ENCODE data around the gene TBX4. TPM values are rescaled to one million over a fixed set of nuclear protein-coding genes. Genes with fewer than 3 reads are reported as not detected.

Gene TBX4
- total RNA-seq, 1 experiment from 2014 or later, result not detected

- H3F3A ChIP-seq (ENCODE audit: insufficient read depth, low read depth), result no peaks in the 10 kb centered on the region
- H2AFZ ChIP-seq, result no peak overlapping the region
- intact Hi-C loops (cut with micrococcal nuclease; ENCODE audit: unreplicated experiment), result no loop called here
- TF ChIP-seq CTCF (conservative IDR thresholded peaks at IDR 0.05) (no peak), EZH2 (IDR thresholded peaks at IDR 0.05; ENCODE audit: low read depth) (no peak)
- H3K36me3 ChIP-seq (ENCODE audit: low read depth), result no peaks in the 10 kb centered on the region
- ChIA-PET CTCF (no interaction called here), POLR2A (ENCODE audit: unreplicated experiment) (no interaction called here)
- no TSS peak for BruUV-seq (replicated peaks)
- H3K9me3 ChIP-seq (ENCODE audit: insufficient read depth, low read depth), result no peaks in the 10 kb centered on the region
- H3K4me1 ChIP-seq (replicated peaks; ENCODE audit: insufficient read depth), result no peaks in the 10 kb centered on the region
- DNase-seq, result no peak
- no peak overlapping the region for H3K27ac ChIP-seq
- no peaks in the 10 kb centered on the region for H3K27me3 ChIP-seq (ENCODE audit: insufficient read depth, low read depth)
- H3K79me2 ChIP-seq (ENCODE audit: low read depth), result no peaks in the 10 kb centered on the region
- no peaks in the 10 kb centered on the region for H4K20me1 ChIP-seq (ENCODE audit: insufficient read depth)
- no peak overlapping the region for H3K4me3 ChIP-seq
- H3K9me2 ChIP-seq (ENCODE audit: insufficient read depth), result no peaks in the 10 kb centered on the region
- H3K4me2 ChIP-seq, result no peak overlapping the region
Observed at GRCh38 chr17:61481421-61481820, 29.2 kb downstream of the TBX4 start.

GRCh38 chr17:61482467-61482866, 30.2 kb downstream of the TBX4 start:
- no peaks in the 10 kb centered on the region for H3F3A ChIP-seq (ENCODE audit: insufficient read depth, low read depth)
- no TSS peak for BruUV-seq (replicated peaks)
- ChIA-PET CTCF (no interaction called here), POLR2A (ENCODE audit: unreplicated experiment) (no interaction called here)
- H3K4me1 ChIP-seq (replicated peaks; ENCODE audit: insufficient read depth), result no peaks in the 10 kb centered on the region
- no peaks in the 10 kb centered on the region for H3K79me2 ChIP-seq (ENCODE audit: low read depth)
- no peaks in the 10 kb centered on the region for H4K20me1 ChIP-seq (ENCODE audit: insufficient read depth)
- H3K27me3 ChIP-seq (ENCODE audit: insufficient read depth, low read depth), result no peaks in the 10 kb centered on the region
- no peaks in the 10 kb centered on the region for H3K9me3 ChIP-seq (ENCODE audit: insufficient read depth, low read depth)
- H3K4me3 ChIP-seq, result no peak overlapping the region
- H3K36me3 ChIP-seq (ENCODE audit: low read depth), result no peaks in the 10 kb centered on the region
- no peak overlapping the region for H3K4me2 ChIP-seq
- no peak for TF ChIP-seq EZH2 (IDR thresholded peaks at IDR 0.05; ENCODE audit: low read depth)
- no peak for TF ChIP-seq CTCF (conservative IDR thresholded peaks at IDR 0.05)
- H2AFZ ChIP-seq, result no peak overlapping the region
- no peak for DNase-seq
- no peaks in the 10 kb centered on the region for H3K9me2 ChIP-seq (ENCODE audit: insufficient read depth)
- intact Hi-C loops (cut with micrococcal nuclease; ENCODE audit: unreplicated experiment), result no loop called here
- no peak overlapping the region for H3K27ac ChIP-seq

GRCh38 chr17:61483778-61484116, 31.5 kb downstream of the TBX4 start:
- no peak overlapping the region for H2AFZ ChIP-seq
- TF ChIP-seq EZH2 (IDR thresholded peaks at IDR 0.05; ENCODE audit: low read depth) (no peak), CTCF (conservative IDR thresholded peaks at IDR 0.05) (no peak)
- H3K9me3 ChIP-seq (ENCODE audit: insufficient read depth, low read depth), result no peaks in the 10 kb centered on the region
- no peaks in the 10 kb centered on the region for H3K36me3 ChIP-seq (ENCODE audit: low read depth)
- BruUV-seq (replicated peaks), result no TSS peak
- H3K79me2 ChIP-seq (ENCODE audit: low read depth), result no peaks in the 10 kb centered on the region
- H3K9me2 ChIP-seq (ENCODE audit: insufficient read depth), result no peaks in the 10 kb centered on the region
- CTCF ChIA-PET, result no interaction called here
- no peaks in the 10 kb centered on the region for H3F3A ChIP-seq (ENCODE audit: insufficient read depth, low read depth)
- no peak overlapping the region for H3K27ac ChIP-seq
- H3K4me1 ChIP-seq (replicated peaks; ENCODE audit: insufficient read depth), result no peaks in the 10 kb centered on the region
- no peaks in the 10 kb centered on the region for H4K20me1 ChIP-seq (ENCODE audit: insufficient read depth)
- H3K27me3 ChIP-seq (ENCODE audit: insufficient read depth, low read depth), result no peaks in the 10 kb centered on the region
- no peak overlapping the region for H3K4me3 ChIP-seq
- POLR2A ChIA-PET (ENCODE audit: unreplicated experiment), result interaction anchor here (0.7 kb wide), 1 partner anchor 15 kb away, joined by 7 read pairs; no protein-coding TSS in a partner anchor
- intact Hi-C loops (cut with micrococcal nuclease; ENCODE audit: unreplicated experiment), result no loop called here
- H3K4me2 ChIP-seq, result no peak overlapping the region
- no peak for DNase-seq

Measured in PC-9 (cell line).